OCI-LY7 (cell line): ENCODE data around the gene IGSF11. TPM values are rescaled to one million over a fixed set of nuclear protein-coding genes. Genes with fewer than 3 reads are reported as not detected.

Experiments used
- BruUV-seq: library from RNA; stranded (reverse); fragments of 400-500 nt; replicated peaks from 2 replicates; lab custom pipeline; 2021; lab: Mats Ljungman, UMichigan
- CTCF ChIA-PET: fragments of 300-600 bp; sonication (Branson Sonifier 250); formaldehyde crosslinking; loops from one replicate; lab custom pipeline; 2022; ENCODE audit warnings: antibody characterized with exemption; ENCODE audit not compliant: unreplicated experiment; lab: Charles Lee
- POLR2A ChIA-PET: fragments of 300-600 bp; sonication (Branson Sonifier 250); formaldehyde crosslinking; loops from one replicate; lab custom pipeline; 2022; ENCODE audit warnings: antibody characterized with exemption; lab: Charles Lee
- DNase-seq: peaks from one replicate; pipeline ENCODE4 v3.0.0-alpha.2; 2015; ENCODE audit warnings: low spot score
- H2AFZ ChIP-seq: fragments of 200-600 bp; sonication (generic), shearing (Covaris generic); 2 replicates; pipeline ENCODE4 v1.6.1; 2014; ENCODE audit warnings: mild to moderate bottlenecking, antibody characterized with exemption, low read length, moderate library complexity
- H3K27ac ChIP-seq: fragments of 200-600 bp; sonication (generic); 2 replicates; pipeline ENCODE4 v1.5.1; 2014; ENCODE audit warnings: mixed run types, low read depth, mild to moderate bottlenecking, moderate library complexity, low read length, inconsistent platforms; ENCODE audit not compliant: poor library complexity, severe bottlenecking
- H3K36me3 ChIP-seq: fragments of 200-600 bp; sonication (generic); 2 replicates; pipeline ENCODE4 v1.6.1; 2014; ENCODE audit warnings: mild to moderate bottlenecking, antibody characterized with exemption, low read length, moderate library complexity, mixed read lengths; ENCODE audit not compliant: insufficient read depth
- H3K4me1 ChIP-seq: fragments of 200-600 bp; sonication (generic); 2 replicates; pipeline ENCODE4 v1.5.1; 2014; ENCODE audit warnings: mild to moderate bottlenecking, low read length; ENCODE audit not compliant: insufficient read depth, poor library complexity, severe bottlenecking
- H3K4me2 ChIP-seq: fragments of 200-600 bp; sonication (generic); 2 replicates; pipeline ENCODE4 v1.6.1; 2014; ENCODE audit warnings: mild to moderate bottlenecking, low read length
- H3K4me3 ChIP-seq: fragments of 200-600 bp; sonication (generic); 2 replicates; pipeline ENCODE4 v1.5.1; 2014; ENCODE audit warnings: mild to moderate bottlenecking, low read depth, low read length; ENCODE audit not compliant: poor library complexity, severe bottlenecking
- H3K79me2 ChIP-seq: fragments of 200-600 bp; sonication (generic); 2 replicates; pipeline ENCODE4 v1.6.1; 2016; ENCODE audit warnings: low read depth, mild to moderate bottlenecking, low read length, moderate library complexity, mixed read lengths; ENCODE audit not compliant: insufficient read depth
- H3K9me2 ChIP-seq: fragments of 200-600 bp; sonication (generic); 2 replicates; pipeline ENCODE4 v1.6.1; 2016; ENCODE audit warnings: mild to moderate bottlenecking, low read length, mixed read lengths; ENCODE audit not compliant: insufficient read depth
- H3K9me3 ChIP-seq: fragments of 200-600 bp; sonication (generic); 2 replicates; pipeline ENCODE4 v1.6.1; 2014; ENCODE audit warnings: mild to moderate bottlenecking, mixed run types, low read length, mixed read lengths
- H4K20me1 ChIP-seq: fragments of 200-600 bp; sonication (generic); 2 replicates; pipeline ENCODE4 v1.6.1; 2014; ENCODE audit warnings: mild to moderate bottlenecking, antibody characterized with exemption, low read length, moderate library complexity, mixed read lengths; ENCODE audit not compliant: insufficient read depth
- CTCF ChIP-seq: fragments of 200-600 bp; sonication (generic); conservative IDR thresholded peaks from 2 replicates; pipeline ENCODE4 v1.5.1; 2014; ENCODE audit warnings: mild to moderate bottlenecking, antibody characterized with exemption, low read length, moderate library complexity, mixed read lengths
- EZH2phosphoT487 ChIP-seq: fragments of 200-600 bp; sonication (generic); IDR thresholded peaks from 2 replicates; pipeline ENCODE4 v1.6.1; 2018; ENCODE audit warnings: low read depth, borderline replicate concordance, mild to moderate bottlenecking, mixed run types, antibody characterized with exemption, low read length, moderate library complexity, mixed read lengths
- intact Hi-C: fragments of 100-400 bp; cut with micrococcal nuclease; formaldehyde crosslinking; loops from one replicate; pipeline ENCODE4 v1.10.0; 2022; ENCODE audit not compliant: unreplicated experiment
- total RNA-seq, 2 experiments: library from RNA; depleted of rRNA in 1 of 2; stranded (reverse); fragments of >200 nt in 1 of 2; shearing (Covaris generic) in 1 of 2; gene quantifications; 2 replicates each; pipeline ENCODE4 v1.2.3, GENCODE V29; 2014 to 2022

Gene IGSF11
- total RNA-seq, 2 experiments from 2014 or later = not detected

- Histone ChIP-seq H3K9me2 (no peaks in the 10 kb centered on the region), H2AFZ (no peak overlapping the region), H4K20me1 (no peaks in the 10 kb centered on the region), H3K4me3 (no peak overlapping the region), H3K9me3 (no peaks in the 10 kb centered on the region), H3K4me1 (no peaks in the 10 kb centered on the region), H3K36me3 (no peaks in the 10 kb centered on the region), H3K4me2 (no peak overlapping the region), H3K79me2 (no peaks in the 10 kb centered on the region), H3K27ac (no peak overlapping the region)
- no TSS peak for BruUV-seq
- ChIA-PET POLR2A (no interaction called here), CTCF (no interaction called here)
- TF ChIP-seq EZH2phosphoT487 (no peak), CTCF (no peak)
- intact Hi-C loops = no loop called here
- DNase-seq = no peak
Measured at GRCh38 chr3:118963711-118964110, 70.9 kb downstream of the IGSF11 start.

- no peak for TF ChIP-seq CTCF
Measured at GRCh38 chr3:118960876-118961450, 73.7 kb downstream of the IGSF11 start.

GRCh38 chr3:118955914-118956556 is 78.6 kb downstream of the IGSF11 start:
- intact Hi-C loops = no loop called here
- Histone ChIP-seq H3K79me2 (no peaks in the 10 kb centered on the region), H3K9me3 (no peaks in the 10 kb centered on the region), H2AFZ (no peak overlapping the region), H3K4me1 (no peaks in the 10 kb centered on the region), H3K36me3 (no peaks in the 10 kb centered on the region), H3K9me2 (no peaks in the 10 kb centered on the region), H3K4me3 (no peak overlapping the region), H3K4me2 (no peak overlapping the region), H4K20me1 (no peaks in the 10 kb centered on the region), H3K27ac (no peak overlapping the region)
- CTCF ChIA-PET = no interaction called here
- BruUV-seq = no TSS peak
- POLR2A ChIA-PET = interaction anchor here (0.6 to 1.9 kb wide), 4 partner anchors 9 to 141 kb away, joined by 4 read pairs; no protein-coding TSS in a partner anchor
- DNase-seq = no peak
- no peak for TF ChIP-seq CTCF
- TF ChIP-seq EZH2phosphoT487 = no peak

More at GRCh38 chr3:118960876-118961450, 73.7 kb downstream of the IGSF11 start:
- Histone ChIP-seq H3K9me3 (no peaks in the 10 kb centered on the region), H3K9me2 (no peaks in the 10 kb centered on the region), H3K4me2 (no peak overlapping the region), H3K36me3 (no peaks in the 10 kb centered on the region), H3K4me3 (no peak overlapping the region), H2AFZ (no peak overlapping the region), H3K27ac (no peak overlapping the region), H3K79me2 (no peaks in the 10 kb centered on the region), H3K4me1 (no peaks in the 10 kb centered on the region), H4K20me1 (no peaks in the 10 kb centered on the region)
- CTCF ChIA-PET = no interaction called here
- POLR2A ChIA-PET = no interaction called here
- no peak for DNase-seq
- no TSS peak for BruUV-seq
- intact Hi-C loops = no loop called here
